ENCODE data around the gene C11orf24. TPM values are rescaled to one million over a fixed set of nuclear protein-coding genes. Genes with fewer than 3 reads are reported as not detected.

Gene C11orf24
- total RNA-seq, 3 donors from 2014 or later = 51.8 to 83.2 (median 53.2) TPM

DNA sequence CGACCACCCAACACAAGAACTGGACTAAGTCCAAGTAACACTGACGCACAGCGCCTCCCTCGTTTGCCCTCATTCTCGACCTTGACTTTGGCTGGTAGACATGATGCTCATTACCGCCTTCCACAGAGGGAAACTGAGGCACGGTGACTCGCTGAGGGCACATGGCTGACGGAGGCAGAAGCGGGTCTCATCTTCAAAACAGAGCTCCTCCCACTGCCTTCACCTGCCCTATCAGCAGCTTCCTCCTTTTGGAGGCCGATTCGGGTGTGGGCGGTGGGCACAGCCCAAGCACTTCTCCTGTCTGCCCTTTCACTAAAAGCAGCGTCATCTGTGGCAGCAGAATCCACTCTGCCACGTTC is 56.7 kb downstream of the C11orf24 start:
- H3K9me3 ChIP-seq = no peaks in the 10 kb centered on the region
- TF ChIP-seq, protein P1, sequence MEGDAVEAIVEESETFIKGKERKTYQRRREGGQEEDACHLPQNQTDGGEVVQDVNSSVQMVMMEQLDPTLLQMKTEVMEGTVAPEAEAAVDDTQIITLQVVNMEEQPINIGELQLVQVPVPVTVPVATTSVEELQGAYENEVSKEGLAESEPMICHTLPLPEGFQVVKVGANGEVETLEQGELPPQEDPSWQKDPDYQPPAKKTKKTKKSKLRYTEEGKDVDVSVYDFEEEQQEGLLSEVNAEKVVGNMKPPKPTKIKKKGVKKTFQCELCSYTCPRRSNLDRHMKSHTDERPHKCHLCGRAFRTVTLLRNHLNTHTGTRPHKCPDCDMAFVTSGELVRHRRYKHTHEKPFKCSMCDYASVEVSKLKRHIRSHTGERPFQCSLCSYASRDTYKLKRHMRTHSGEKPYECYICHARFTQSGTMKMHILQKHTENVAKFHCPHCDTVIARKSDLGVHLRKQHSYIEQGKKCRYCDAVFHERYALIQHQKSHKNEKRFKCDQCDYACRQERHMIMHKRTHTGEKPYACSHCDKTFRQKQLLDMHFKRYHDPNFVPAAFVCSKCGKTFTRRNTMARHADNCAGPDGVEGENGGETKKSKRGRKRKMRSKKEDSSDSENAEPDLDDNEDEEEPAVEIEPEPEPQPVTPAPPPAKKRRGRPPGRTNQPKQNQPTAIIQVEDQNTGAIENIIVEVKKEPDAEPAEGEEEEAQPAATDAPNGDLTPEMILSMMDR (IDR thresholded peaks at IDR 0.05) = no peak
- H3K4me1 ChIP-seq (ENCODE audit: low read depth) = peaks cover 33% of the 10 kb centered on the region
- intact Hi-C loops (cut with DNase I, micrococcal nuclease) = no loop called here
- no peaks in the 10 kb centered on the region for H3K36me3 ChIP-seq (ENCODE audit: low read depth)
- ATAC-seq (no peak), DNase-seq (peak in 2 of 3 donors; percentile 26 to 38)
- no peak overlapping the region for H3K4me3 ChIP-seq

DNA sequence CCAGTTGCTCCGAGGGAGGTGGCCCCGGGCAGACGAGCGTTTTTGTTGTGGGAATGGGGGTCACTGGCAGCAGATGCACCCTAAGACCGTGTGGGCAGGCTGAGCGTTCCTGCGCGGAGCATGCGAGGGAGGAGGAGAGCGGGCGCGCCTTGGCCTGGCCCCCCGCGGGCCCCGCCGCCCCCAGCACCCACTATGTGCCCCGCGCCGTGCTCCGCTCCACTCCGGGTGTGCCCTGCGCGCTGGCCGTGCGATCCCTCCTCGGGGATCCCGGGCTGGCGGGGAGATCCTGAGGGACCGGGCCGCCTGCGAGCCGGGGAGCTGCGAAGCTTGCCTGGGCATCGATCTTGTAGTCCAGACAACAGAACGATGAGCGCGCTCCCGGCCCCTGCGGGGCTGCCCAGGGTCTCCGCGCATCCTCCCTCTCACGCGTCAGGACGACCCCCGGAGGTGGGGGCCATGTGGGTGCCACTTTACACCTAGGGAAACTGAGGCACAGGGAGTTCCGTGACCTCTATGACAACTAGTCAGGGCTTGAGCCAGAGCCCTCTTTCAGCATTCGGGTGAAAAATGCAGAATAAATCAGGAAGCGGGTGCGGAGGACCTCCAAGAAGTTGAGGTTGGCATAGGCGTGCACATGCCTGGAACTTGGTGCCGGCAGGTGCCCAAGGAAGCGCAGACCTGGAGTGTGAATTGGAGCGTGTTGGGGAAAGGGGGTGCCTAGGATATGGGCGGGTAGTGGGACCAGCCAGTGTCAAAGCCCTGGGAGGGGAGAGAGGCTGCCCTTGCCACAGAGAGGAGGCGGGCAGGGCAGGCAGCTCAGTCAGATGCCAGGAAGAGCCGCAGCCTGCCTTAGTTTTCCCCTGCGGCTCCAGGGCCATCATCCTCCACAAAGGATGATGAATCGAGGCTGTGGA is 57.3 kb downstream of the C11orf24 start:
- intact Hi-C loops (cut with DNase I, micrococcal nuclease) = no loop called here
- Histone ChIP-seq H3K4me3 (peak overlapping the region; percentile 68), H3K36me3 (ENCODE audit: low read depth) (no peaks in the 10 kb centered on the region), H3K9me3 (no peaks in the 10 kb centered on the region), H3K4me1 (ENCODE audit: low read depth) (peaks cover 39% of the 10 kb centered on the region)
- DNase-seq (peak; percentile 27 to 78 (median 67)), ATAC-seq (peak; percentile 0)
- TF ChIP-seq, protein P1 (IDR thresholded peaks at IDR 0.05) = no peak

DNA sequence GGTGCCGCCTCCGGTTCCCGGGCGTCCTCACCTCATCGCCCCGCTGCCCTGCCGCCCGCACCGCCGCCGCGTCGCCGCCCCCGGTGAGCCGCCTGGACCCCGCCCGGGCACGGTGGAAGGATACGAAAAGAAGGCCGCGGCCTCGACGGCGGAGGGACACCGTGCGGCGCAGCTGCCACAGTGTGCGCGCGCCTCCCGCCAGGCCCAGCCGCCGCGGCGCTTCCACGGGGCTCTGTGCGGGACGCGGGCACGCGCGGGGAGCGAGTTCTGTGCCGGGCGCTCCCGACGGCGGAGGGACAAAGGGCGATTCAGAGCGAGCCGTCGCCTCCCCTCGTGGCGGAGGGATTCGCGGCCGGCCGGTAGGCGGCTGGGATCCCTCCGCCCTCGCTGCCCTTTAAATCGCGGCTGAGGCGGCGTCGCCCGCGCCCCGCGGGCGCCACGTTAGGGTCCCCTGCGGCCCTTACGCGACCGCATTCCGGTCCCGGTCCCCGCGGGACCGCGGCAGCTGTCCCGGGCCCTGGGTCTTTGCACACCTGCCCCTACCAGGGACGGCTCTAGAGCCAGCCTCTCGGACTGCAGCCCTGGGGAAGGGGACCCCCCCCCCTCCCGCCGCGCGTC is 58.1 kb downstream of the C11orf24 start:
- peak overlapping the region; percentile 68 for H3K4me3 ChIP-seq
- H3K36me3 ChIP-seq (ENCODE audit: low read depth) = no peaks in the 10 kb centered on the region
- no peaks in the 10 kb centered on the region for H3K9me3 ChIP-seq
- ATAC-seq (peak; percentile 75), DNase-seq (peak; percentile 86 to 91 (median 90))
- H3K4me1 ChIP-seq (ENCODE audit: low read depth) = peaks cover 47% of the 10 kb centered on the region
- TF ChIP-seq, protein P1 (IDR thresholded peaks at IDR 0.05) = no peak
- intact Hi-C loops (cut with DNase I, micrococcal nuclease) = no loop called here

DNA sequence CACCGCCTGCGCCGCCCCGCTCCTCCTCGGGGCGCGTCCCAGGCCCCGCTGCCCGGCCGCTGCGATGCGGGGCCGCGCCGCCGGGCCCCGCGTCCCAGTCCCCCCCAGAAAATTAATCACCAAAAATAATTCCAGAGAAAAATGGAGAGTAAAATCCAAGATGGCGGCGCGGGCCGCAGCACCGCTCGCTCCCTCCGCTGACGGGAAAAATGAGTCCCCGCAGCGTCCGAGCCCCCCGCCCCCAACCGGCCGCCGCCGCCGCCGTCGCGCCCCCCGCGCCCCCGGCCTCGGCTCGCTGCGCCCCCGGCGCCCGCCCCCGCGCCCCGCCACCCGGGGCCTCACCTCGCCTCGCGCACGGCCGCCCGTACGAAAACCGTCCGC is 58.6 kb downstream of the C11orf24 start, which contains the start of gene KMT5B:
Gene KMT5B (minus strand): TSS at position 162 of the 381 bp plus-strand sequence. CDS start 23,220 bp downstream, outside the sequence.
- intact Hi-C loops (cut with DNase I, micrococcal nuclease) = no loop called here
- peaks cover 52% of the 10 kb centered on the region for H3K4me1 ChIP-seq (ENCODE audit: low read depth)
- TF ChIP-seq, protein P1 (IDR thresholded peaks at IDR 0.05) = no peak
- ATAC-seq = no peak
- H3K9me3 ChIP-seq = no peaks in the 10 kb centered on the region
- DNase-seq = peak; percentile 69 to 78 (median 75)
- peak within 1 kb of the TSS; percentile 68 for H3K4me3 ChIP-seq
- H3K36me3 ChIP-seq (ENCODE audit: low read depth) = no peaks in the 10 kb centered on the region

DNA sequence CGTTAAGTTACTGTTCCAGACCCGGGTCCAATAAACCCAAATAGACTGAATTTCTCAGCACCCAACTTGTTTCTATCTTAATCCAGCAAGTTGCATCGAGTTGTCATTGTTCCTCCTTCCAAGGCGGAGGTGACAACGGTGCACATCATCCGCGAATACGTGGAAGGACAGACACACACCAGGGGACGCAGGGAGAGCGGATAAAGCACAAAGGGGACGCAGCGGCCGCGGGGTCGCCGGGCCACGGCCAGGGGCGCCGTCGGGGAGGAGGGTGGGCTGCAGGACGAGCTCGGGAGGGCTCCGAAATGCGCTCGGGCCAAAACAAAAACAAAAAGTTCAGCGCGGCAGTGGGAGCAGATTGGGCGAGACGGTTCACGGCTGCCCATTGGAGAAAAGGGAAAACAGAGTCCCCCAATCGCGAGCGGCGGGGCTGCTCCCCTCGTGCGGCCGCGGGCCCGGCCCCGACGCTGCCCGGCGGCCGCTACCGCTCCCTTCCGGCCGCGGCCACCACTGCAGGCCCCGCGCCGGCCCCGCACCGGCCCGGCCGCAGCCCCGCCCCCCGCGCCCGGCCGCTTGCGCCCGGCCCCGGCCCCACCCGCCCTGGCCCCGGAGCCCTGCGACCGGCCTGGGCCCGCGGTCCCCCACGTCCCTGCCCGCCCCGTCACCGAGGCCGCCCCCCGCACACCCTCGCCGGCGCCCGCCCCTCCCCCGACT is 59.2 kb downstream of the C11orf24 start:
- H3K4me3 ChIP-seq = peak overlapping the region; percentile 68
- DNase-seq (peak; percentile 69 to 80 (median 80)), ATAC-seq (peak; percentile 55)
- H3K9me3 ChIP-seq = no peaks in the 10 kb centered on the region
- intact Hi-C loops (cut with DNase I, micrococcal nuclease) = no loop called here
- peaks cover 53% of the 10 kb centered on the region for H3K4me1 ChIP-seq (ENCODE audit: low read depth)
- TF ChIP-seq, protein P1 (IDR thresholded peaks at IDR 0.05) = no peak
- H3K36me3 ChIP-seq (ENCODE audit: low read depth) = no peaks in the 10 kb centered on the region
